ENCODE data around the gene GLIS1. TPM values are rescaled to one million over a fixed set of nuclear protein-coding genes. Genes with fewer than 3 reads are reported as not detected.

GLIS1 gene
- total and polyA plus RNA-seq, 2 experiments from 2014 or later = 0.26 to 0.31 TPM

DNA sequence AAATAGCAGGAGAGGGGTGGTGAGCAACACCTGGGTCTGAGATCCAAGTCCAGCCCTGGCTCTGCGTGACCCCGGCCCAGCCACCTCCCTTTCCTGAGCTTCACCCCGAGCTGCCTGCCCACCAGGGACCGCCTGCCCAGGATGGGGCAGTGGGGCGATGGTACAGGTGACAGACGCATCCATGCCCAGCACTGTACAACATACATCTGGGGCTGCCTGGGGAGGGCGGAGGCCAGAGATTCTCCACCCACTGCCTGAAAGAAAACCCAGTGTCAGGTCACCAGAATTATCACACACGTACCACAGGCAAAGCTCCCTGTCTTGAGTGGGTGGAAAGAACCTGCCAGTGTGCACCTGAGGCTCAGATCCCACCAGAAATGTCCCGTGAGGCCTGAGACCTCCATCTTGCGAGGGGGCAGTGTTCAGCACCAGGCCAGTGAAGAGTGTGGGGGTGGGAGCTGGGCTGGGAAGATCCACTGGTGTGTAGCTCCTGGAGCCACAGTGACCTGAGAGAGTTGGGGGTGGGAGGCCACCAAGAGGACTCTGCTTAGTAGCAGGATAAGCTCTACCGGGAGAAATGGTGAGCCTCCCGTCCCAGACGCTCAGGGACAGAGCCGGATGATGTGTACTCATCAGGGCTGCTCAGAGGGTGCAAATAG lies 198.2 kb downstream of the GLIS1 start:
- no peak overlapping the region for H2AFZ ChIP-seq
- no peak for DNase-seq (ENCODE audit: low spot score)
- no peak for TF ChIP-seq JUNB (IDR thresholded peaks at IDR 0.05; ENCODE audit: unreplicated experiment)
- ATAC-seq = no peak
- H3K4me2 ChIP-seq = no peak overlapping the region
- no peaks in the 10 kb centered on the region for H3K36me3 ChIP-seq (ENCODE audit: insufficient read depth)
- no peak overlapping the region for H3K4me3 ChIP-seq
- Mint-ChIP-seq H3K36me3 (ENCODE audit: low read depth) (no peaks in the 10 kb centered on the region), H3K27me3 (ENCODE audit: insufficient read depth, low read depth, poor library complexity) (peaks cover 19% of the 10 kb centered on the region), H3K27ac (no peak overlapping the region), H3K4me3 (no peak overlapping the region), H3K4me1 (peaks cover 18% of the 10 kb centered on the region), H3K9me3 (no peaks in the 10 kb centered on the region)
- H3K79me2 ChIP-seq (replicated peaks; ENCODE audit: insufficient read depth) = no peaks in the 10 kb centered on the region
- H3K9me2 ChIP-seq (ENCODE audit: insufficient read depth) = no peaks in the 10 kb centered on the region
- no peaks in the 10 kb centered on the region for H4K20me1 ChIP-seq (replicated peaks; ENCODE audit: insufficient read depth)
- H3K27me3 ChIP-seq (ENCODE audit: insufficient read depth) = no peaks in the 10 kb centered on the region
- no peaks in the 10 kb centered on the region for H3F3A ChIP-seq (replicated peaks; ENCODE audit: low read depth)
- no peaks in the 10 kb centered on the region for H3K4me1 ChIP-seq (ENCODE audit: insufficient read depth)
- H3K27ac ChIP-seq (ENCODE audit: low read depth) = no peak overlapping the region

GRCh38 chr1:53539711-53540603 lies 199.0 kb downstream of the GLIS1 start:
- H3K9me2 ChIP-seq (ENCODE audit: insufficient read depth) = no peaks in the 10 kb centered on the region
- H3K27me3 Mint-ChIP-seq (ENCODE audit: insufficient read depth, low read depth, poor library complexity) = peaks cover 18% of the 10 kb centered on the region

More at GRCh38 chr1:53539711-53540603, 199.0 kb downstream of the GLIS1 start:
- no peaks in the 10 kb centered on the region for H4K20me1 ChIP-seq (replicated peaks; ENCODE audit: insufficient read depth)
- DNase-seq (ENCODE audit: low spot score) (no peak), ATAC-seq (no peak)
- H3K27ac ChIP-seq (ENCODE audit: low read depth) = no peak overlapping the region
- H3F3A ChIP-seq (replicated peaks; ENCODE audit: low read depth) = no peaks in the 10 kb centered on the region
- no peaks in the 10 kb centered on the region for H3K4me1 ChIP-seq (ENCODE audit: insufficient read depth)
- Mint-ChIP-seq H3K4me3 (no peak overlapping the region), H3K36me3 (ENCODE audit: low read depth) (no peaks in the 10 kb centered on the region), H3K9me3 (no peaks in the 10 kb centered on the region), H3K27ac (no peak overlapping the region), H3K4me1 (peaks cover 18% of the 10 kb centered on the region)
- H3K36me3 ChIP-seq (ENCODE audit: insufficient read depth) = no peaks in the 10 kb centered on the region
- TF ChIP-seq STAT1 (IDR thresholded peaks at IDR 0.05; ENCODE audit: unreplicated experiment) (no peak), EZH2 (IDR thresholded peaks at IDR 0.05; ENCODE audit: low read depth, unreplicated experiment) (no peak), ZNF114 (CRISPR knock-in tag; IDR thresholded peaks at IDR 0.05) (no peak), POLR2AphosphoS5 (IDR thresholded peaks at IDR 0.05; ENCODE audit: low read depth) (no peak), EZH2phosphoT487 (IDR thresholded peaks at IDR 0.05; ENCODE audit: unreplicated experiment) (no peak), ETS1 (IDR thresholded peaks at IDR 0.05) (no peak)
- TF ChIP-seq, protein P1, sequence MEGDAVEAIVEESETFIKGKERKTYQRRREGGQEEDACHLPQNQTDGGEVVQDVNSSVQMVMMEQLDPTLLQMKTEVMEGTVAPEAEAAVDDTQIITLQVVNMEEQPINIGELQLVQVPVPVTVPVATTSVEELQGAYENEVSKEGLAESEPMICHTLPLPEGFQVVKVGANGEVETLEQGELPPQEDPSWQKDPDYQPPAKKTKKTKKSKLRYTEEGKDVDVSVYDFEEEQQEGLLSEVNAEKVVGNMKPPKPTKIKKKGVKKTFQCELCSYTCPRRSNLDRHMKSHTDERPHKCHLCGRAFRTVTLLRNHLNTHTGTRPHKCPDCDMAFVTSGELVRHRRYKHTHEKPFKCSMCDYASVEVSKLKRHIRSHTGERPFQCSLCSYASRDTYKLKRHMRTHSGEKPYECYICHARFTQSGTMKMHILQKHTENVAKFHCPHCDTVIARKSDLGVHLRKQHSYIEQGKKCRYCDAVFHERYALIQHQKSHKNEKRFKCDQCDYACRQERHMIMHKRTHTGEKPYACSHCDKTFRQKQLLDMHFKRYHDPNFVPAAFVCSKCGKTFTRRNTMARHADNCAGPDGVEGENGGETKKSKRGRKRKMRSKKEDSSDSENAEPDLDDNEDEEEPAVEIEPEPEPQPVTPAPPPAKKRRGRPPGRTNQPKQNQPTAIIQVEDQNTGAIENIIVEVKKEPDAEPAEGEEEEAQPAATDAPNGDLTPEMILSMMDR (conservative IDR thresholded peaks at IDR 0.05; ENCODE audit: low read depth in 2 of 2) = no peak
- no peak overlapping the region for H2AFZ ChIP-seq
- H3K4me2 ChIP-seq = no peak overlapping the region
- H3K79me2 ChIP-seq (replicated peaks; ENCODE audit: insufficient read depth) = no peaks in the 10 kb centered on the region
- H3K4me3 ChIP-seq = no peak overlapping the region
- no peaks in the 10 kb centered on the region for H3K27me3 ChIP-seq (ENCODE audit: insufficient read depth)

Measured in GM23338 (cell line).